HG03439 (cell line): ENCODE results near the gene MTERF4.

Source experiments
- ATAC-seq: cut with Tn5 transposase; IDR thresholded peaks from one replicate; pipeline ENCODE4 v1.9.1; 2021; ENCODE audit warnings: mild to moderate bottlenecking, moderate library complexity; ENCODE audit not compliant: unreplicated experiment

MTERF4 gene

DNA sequence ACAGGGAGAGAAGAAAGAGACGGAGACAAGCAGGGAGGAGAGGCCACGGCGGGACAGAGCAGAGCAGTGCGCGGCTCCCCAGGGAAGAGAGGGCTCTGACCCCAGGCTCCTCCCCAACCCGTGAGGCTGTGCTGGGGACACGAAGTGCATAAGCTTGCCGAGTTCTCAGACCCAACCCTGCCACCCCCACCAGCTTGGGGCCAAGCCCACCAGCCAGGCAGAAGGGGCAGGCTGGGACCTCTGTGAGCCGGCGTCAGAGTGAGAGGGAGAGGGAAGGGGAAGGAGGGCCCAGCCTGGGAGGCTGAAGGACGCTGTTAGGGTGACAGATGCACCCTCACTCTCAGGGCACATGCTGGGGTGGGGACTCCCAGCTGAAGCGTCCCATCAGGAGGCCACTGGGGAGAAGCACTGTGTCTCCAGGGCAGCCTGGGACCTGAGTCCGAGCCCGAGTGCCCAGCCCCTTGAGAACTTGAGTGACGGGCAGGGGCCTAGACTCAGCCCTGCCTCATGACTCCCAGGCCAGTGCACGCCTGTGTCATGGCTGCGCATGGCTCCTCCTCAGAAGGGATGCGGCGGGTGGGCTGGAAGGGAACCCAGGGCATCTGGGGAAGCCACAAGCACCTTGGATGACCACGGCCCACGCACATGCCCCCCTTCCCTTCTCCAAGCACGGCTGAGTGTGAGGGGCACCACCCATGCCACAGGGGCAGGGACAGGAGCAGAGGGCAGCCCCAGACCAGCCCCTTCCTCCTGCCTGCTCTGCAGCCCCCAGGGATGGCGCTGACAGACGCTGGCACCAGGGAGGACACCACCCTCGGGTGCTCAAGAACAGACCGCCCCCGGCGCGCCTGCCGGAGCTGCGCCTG, 31.0 kb downstream of the MTERF4 start:
- no peak for ATAC-seq

GRCh38 chr2:241070361-241070760, 31.7 kb downstream of the MTERF4 start:
- ATAC-seq, result no peak

DNA sequence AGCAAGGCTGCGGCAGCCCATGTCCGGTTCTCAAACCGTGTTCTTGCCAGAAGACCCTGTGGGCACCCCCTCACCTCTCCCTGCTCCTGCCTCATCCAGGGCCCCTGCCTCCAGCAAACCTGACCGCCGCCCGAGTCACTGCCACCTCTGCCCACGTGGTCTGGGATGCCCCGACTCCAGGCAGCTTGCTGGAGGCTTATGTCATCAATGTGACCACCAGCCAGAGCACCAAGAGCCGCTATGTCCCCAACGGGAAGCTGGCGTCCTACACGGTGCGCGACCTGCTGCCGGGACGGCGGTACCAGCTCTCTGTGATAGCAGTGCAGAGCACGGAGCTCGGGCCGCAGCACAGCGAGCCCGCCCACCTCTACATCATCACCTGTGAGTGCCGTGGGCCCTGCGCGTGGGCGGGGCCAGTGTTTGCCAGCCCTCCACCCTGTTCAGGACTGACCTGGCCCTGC, 32.2 kb downstream of the MTERF4 start:
- no peak for ATAC-seq

- no peak for ATAC-seq
Measured at GRCh38 chr2:241068942-241069810, 32.9 kb downstream of the MTERF4 start.

- no peak for ATAC-seq
Measured at GRCh38 chr2:241068136-241068941, 33.7 kb downstream of the MTERF4 start.

- ATAC-seq, result no peak
Measured at GRCh38 chr2:241067501-241068135, 34.5 kb downstream of the MTERF4 start.

DNA sequence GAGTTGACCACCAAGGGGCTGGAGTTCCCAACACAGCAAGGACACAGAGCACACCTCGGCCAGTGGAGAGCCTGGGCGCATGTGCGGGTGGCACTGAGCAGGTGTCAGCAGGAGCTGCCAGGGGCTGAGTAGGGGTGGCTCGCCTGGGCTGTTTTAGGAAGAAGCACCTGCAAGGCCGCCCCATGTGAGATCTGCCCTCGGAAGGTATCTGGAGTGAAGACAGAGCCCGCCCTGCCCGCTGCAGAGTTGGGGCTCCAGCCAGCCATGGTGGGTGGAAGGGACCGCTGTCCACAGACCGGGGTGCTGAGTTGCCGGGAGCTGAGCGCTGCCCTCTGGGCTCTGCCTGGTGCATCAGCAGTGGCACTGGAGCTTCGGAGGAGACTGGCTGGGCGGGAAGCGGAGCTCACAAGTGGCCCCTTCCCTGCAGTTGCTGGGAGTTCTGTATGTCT, 35.2 kb downstream of the MTERF4 start:
- no peak for ATAC-seq

DNA sequence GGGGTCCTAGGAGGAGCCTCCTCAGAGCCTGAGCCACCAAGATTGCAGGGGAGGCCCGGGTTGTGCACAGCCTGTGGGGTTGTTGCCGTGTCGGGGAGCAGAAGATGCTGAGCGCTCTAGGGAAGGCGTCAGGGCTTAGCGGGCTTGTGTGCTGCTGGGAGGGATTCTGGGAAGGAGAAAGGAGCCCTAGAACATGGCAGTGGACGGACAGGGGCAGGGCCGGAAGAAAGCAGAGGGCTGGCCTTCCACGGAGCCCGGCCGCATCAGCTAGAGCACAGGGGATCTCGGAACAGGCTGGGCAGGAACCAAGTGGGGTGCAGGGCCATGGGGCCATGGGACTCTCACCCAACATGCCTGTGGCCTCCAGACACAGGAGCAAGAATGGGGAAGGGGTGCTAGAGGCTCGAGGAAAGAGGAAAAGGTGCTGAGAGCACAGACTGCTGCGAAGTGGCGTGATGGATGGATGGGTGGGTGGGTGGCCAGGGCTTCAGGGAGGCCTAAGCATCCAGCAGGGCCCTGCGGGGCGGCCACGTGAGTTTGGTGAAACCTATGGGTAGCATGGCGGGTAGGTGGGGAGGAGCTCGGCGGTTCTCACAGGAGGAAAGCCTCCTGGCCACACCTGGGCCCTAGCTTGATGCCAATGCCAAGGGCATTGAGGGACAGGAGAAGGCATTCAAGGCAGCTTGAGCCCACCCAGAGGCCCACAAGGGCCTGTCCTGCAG, 35.8 kb downstream of the MTERF4 start:
- ATAC-seq, result no peak

- no peak for ATAC-seq
Measured at GRCh38 chr2:241065355-241065803, 36.7 kb downstream of the MTERF4 start.

DNA sequence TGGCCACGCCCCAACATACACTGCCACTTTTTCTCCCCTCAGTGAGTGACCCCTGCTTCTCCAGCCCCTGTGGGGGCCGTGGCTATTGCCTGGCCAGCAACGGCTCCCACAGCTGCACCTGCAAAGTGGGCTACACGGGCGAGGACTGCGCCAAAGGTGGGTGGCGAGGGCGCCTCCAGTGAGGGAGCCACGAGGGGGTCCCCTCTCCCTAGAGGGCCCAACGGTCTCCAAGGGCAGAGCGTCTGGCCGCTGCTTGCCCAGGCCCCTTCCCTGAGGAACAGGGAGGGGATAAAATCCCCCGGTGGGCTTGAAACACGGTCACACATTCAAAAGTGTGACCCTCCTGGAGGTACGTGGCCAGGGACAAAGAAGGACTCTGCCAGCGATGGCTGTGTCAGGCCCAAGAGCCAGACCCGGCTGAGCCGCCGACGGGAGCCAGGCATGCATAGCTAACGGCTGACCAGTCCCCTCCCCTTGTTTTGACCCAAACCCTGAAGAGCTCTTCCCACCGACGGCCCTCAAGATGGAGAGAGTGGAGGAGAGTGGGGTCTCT, 37.2 kb downstream of the MTERF4 start:
- no peak for ATAC-seq

DNA sequence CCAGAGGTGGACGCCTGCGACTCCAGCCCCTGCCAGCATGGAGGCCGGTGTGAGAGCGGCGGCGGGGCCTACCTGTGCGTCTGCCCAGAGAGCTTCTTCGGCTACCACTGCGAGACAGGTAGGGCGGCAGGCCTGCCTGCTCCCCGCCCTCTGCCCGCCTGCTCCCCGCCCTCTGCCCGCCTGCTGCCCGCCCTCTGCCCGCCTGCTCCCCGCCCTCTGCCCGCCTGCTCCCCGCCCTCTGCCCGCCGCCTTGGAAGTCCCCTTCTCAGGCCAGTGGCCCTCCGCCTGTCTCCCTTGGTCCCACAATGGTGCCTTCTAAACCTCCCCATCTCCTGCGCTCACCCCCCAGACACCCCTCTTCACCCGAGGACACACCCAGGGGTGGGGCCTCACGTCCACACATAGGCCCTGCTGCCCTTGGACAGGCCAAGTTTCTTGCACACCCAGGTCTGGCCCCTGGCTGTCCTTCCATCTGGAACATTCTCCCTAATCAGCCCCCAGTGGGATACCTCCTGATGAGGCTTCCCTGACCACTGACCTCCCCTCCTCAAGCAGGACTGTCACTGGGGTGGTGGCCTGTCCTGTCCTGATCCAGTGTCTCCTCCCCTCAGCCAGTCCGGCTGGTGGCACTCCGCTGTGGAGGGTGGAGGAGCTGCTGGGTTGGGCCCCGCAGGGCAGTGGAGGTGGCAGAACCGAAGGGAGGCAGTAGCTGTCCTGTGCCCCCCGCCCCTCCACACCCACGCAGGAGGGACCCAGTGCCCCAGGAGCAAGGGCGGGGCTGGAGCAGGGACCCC, 37.9 kb downstream of the MTERF4 start:
- ATAC-seq, result no peak

DNA sequence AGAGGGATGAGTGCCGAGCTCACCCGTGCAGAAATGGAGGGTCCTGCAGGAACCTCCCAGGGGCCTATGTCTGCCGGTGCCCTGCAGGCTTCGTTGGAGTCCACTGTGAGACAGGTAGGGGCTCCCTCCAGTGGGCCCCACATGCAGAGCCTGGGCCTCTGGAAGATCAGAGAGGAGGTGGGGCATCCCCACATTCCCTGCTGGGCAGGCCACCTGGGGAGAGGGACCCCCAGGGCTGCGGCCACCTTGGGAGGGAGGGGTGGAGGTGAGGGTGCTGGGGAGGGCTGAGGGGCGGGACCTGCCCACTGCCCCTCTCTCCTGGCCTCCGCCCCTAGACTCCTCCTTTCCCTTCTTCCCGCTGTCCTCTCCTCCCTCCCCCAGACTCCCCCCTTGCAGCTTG, 38.5 kb downstream of the MTERF4 start:
- no peak for ATAC-seq

DNA sequence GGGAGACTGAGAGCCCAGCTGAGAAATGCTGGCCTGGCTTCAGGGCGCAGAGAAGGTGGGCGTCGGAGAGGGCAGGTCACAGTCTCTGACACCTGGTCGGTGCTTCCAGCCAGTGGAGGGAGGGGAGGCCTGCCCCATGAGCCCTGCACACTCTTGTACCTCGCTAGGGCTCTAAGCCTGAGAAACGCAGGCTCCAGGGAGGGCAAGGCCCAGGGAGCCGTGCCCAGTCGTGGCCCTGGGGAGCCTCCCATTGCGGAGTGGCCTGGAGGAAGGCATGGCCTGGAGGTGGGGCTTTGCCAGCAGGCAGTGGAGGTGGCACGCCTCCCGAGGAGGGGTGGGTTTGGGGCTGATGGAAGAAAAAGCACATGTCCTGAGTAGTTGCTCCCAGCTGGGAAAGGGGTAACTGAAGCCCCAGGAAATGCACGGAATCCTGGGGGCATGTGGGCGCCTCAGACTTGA, 39.0 kb downstream of the MTERF4 start:
- no peak for ATAC-seq

DNA sequence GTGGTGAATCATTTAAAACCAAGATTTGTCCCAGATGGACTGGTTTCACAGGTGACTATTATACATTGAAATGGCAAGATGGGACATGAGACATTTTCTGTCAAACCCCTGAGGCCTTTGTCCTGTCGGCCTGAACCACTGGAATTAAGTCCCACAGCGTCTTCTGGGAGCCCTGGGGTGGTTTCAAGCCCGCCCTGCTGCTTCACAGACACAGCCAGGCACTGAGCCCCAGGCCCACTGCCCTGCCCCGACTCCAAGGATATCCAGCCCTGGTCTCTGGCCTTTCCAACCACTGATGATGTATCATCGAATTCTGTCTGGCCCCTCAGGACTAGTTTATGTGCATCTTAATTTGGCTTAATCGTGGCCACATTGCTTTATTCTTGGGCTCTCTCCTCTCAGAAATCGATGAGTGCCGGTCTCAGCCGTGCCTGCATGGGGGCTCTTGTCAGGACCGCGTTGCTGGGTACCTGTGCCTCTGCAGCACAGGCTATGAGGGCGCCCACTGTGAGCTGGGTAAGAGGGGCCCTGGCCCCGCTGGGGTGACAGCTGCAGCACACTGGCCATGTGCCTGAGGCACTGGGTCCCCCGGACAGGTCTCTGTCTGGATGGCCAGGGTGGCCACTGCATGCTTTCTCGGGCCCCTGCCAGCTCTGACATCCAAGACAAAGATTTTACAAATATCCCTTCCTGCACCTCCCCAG, 39.5 kb downstream of the MTERF4 start:
- ATAC-seq, result no peak

DNA sequence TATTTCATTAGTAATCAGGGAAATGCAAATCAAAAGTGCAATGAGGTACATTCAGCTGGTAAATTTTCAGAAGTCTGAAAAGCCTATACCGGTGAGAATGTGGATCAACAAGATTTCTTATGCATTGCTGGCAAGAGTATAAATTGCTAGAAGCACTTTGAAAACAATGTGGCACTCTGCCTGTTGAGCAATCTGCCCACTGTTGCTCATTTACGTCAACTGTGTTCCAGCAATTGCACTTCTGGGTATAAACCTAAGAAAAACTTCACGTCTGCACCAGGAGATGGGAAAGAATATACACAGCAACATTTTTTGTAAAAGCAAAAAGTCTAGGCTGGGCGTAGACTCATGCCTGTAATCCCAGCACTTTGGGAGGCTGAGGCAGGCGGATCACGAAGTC, 40.8 kb downstream of the MTERF4 start:
- no peak for ATAC-seq

- no peak for ATAC-seq
Measured at GRCh38 chr2:241053576-241054251, 48.4 kb downstream of the MTERF4 start.

DNA sequence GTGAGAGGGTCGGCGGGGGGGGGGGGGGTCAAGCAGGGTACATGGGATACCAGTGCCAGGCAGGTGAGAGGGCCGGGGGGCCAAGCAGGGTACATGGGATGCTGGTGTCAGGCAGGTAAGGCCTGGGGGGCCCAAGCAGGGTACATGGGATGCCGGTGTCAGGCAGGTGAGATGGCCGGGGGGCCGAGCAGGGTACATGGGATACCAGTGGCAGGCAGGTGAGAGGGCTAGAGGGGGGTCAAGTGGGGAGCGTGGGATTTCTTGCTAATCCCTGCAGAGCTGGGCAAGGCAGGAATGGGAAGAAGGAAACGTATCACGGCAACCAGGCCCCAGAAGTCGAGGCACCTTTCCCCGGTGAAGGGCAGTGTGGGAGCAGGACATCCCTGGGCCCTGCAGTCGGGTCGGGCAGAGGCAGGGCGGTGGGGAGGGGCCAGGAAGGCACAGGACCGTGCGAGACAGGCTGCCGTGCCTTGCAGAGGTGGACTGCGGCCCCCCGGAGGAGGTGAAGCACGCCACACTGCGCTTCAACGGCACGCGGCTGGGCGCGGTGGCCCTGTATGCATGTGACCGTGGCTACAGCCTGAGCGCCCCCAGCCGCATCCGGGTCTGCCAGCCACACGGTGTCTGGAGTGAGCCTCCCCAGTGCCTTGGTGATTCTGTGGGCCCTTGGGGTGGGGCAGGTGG, 49.3 kb downstream of the MTERF4 start:
- ATAC-seq, result no peak
